Mucosa of descending colon (tissue), 3 donors: ENCODE data around the gene RNFT2. TPM values are rescaled to one million over a fixed set of nuclear protein-coding genes. Genes with fewer than 3 reads are reported as not detected.

Source experiments
- ATAC-seq: fragments of 200-7000 bp; cut with Tn5 transposase; one replicate; pipeline ENCODE4 v1.9.1; 2020; ENCODE audit warnings: mild to moderate bottlenecking, moderate library complexity
- DNase-seq, 3 donors: peaks; one replicate each; pipeline ENCODE4 v3.0.0-alpha.2; 2020
- H3K36me3 ChIP-seq: fragments of 200-600 bp; one replicate; pipeline ENCODE4 v1.8.0; 2021; ENCODE audit warnings: low read depth, mild to moderate bottlenecking
- H3K4me1 ChIP-seq: fragments of 200-600 bp; one replicate; pipeline ENCODE4 v1.8.0; 2021; ENCODE audit warnings: low read depth, mild to moderate bottlenecking
- H3K4me3 ChIP-seq: fragments of 200-600 bp; one replicate; pipeline ENCODE4 v1.8.0; 2021; ENCODE audit warnings: mild to moderate bottlenecking
- H3K9me3 ChIP-seq: fragments of 200-600 bp; one replicate; pipeline ENCODE4 v1.8.0; 2021; ENCODE audit warnings: mild to moderate bottlenecking
- CTCF ChIP-seq: fragments of 200-600 bp; IDR thresholded peaks from one replicate; pipeline ENCODE4 v1.8.0; 2022; ENCODE audit warnings: antibody characterized with exemption, mild to moderate bottlenecking
- intact Hi-C, 2 donors: fragments of 100-400 bp; cut with DNase I in 1 of 2; cut with micrococcal nuclease in 1 of 2; formaldehyde crosslinking; loops; one replicate each; pipeline versions ENCODE4 v1.11.0 to v1.11.1; 2022; cut with DNase I, micrococcal nuclease
- total RNA-seq, 3 donors: library from RNA; stranded (reverse); fragmentation: NEBNext Ultra II Directional in 2 of 3; extraction: Animal tissue kit (Norgen Biotek cat#: 25700) in 2 of 3; gene quantifications; one replicate each; pipeline versions ENCODE4 v1.2.1 to v1.2.4, GENCODE V29; 2021 to 2023
- donor health status: DM: no; HTN: no; CAD: no; lungs with moderate emphysema.
- donor health status: DM: no; HTN: no; CAD: no.
- donor health status: DM: no; HTN: yes; CAD: no.

The RNFT2 gene
- total RNA-seq, 3 donors from 2014 or later, result 2.0 to 3.7 (median 2.1) TPM

DNA sequence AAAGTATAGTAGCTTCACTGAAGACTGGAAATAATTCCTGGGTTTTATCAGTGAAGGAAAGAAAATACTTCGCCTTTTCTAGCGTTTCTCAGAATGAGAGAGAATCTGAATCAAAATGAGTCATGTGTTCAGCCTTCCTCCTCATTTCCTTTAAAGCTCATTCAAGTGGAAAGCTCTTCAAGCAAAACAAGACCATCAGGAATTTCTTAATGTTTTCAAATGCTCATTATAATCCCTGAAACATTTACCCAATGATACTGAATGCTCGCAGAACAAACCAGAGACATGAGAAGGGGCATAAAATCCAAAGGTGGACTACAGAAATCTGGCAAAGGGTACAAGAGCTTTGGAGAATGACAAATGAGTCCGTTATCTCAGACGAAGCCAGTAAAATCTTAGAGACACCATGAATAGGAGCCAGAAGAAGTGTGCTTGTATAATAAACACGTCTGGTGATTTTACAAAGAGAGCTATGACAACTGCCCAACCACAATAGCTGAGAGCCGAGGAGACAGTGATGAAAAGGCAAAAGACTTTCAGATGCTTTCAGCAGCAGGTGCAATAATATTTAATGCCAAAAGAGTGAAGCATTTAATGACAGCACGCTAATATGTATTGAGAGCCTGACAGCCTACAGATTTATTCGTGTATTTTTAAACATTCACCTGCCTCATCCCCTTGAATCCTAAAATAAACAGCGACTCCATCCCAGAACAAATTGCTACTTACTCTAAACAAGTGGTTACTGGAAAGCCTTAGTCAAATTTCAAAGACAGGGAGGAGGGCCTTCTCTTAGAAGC lies 19.3 kb upstream of the RNFT2 start:
- ATAC-seq, result no peak
- H3K4me1 ChIP-seq, result no peaks in the 10 kb centered on the region
- no peak overlapping the region for H3K4me3 ChIP-seq
- no peaks in the 10 kb centered on the region for H3K9me3 ChIP-seq
- TF ChIP-seq CTCF, result no peak
- DNase-seq, result no peak
- intact Hi-C loops, result no loop called here
- peaks cover 3% of the 10 kb centered on the region for H3K36me3 ChIP-seq

DNA sequence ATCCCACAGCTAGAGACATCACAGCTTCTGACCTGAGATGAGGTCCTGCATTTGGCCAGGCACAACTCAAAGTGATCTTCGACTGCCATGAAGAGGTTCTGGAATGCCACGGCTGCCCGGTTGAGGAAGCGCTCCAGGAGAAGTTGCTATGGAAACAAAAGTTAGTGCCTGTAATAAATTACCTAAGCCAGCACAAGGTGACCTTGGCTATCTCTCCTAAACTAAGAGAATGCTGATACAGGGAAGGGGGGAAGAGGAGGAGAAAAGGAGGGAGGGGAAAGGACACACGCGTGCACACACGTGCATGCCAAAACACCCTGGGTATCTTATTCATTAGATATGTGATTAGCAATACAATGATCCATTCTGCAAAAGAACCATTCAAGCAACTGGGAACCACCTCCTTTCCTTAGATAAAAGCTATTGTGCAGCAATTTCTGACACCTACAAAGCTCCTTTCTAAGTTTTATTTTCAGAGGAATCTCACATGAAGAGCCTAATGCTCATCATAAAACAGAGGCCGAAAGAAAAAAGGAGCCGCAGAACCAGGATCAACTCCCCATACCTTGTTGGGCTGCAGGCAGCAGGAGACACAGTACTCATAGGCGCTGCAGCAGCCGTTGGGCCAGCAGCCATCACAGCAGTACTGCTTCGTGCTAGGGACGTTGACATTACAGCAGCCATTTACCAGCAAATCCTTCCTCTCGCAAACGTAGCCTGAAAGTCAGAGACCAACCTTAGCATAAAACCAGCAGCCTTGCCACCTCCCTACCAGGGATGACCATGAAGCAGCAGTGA lies 18.2 kb upstream of the RNFT2 start:
- no peak for ATAC-seq
- peaks cover 3% of the 10 kb centered on the region for H3K36me3 ChIP-seq

DNA sequence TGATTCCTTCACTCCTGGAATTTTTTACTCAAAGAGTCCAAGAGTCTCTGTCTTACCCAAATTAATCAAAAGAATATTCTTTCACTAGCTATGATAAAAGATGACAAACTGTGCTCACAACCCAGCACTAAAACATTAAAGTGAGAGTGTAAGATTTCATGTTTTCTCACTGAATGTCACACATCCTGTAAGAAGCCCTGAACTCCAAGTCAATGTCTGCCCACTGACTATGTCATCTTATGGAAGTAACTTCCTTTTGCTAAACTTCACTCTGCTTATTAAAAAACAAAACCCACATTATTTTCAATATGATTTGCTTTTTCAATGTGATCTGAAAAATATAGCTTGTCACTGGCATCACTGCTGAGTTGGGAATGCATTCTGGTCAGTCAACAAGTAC lies 15.9 kb upstream of the RNFT2 start:
- H3K9me3 ChIP-seq, result no peaks in the 10 kb centered on the region
- no peak overlapping the region for H3K4me3 ChIP-seq
- DNase-seq (no peak), ATAC-seq (no peak)
- H3K4me1 ChIP-seq, result no peaks in the 10 kb centered on the region
- intact Hi-C loops, result no loop called here
- peaks cover 3% of the 10 kb centered on the region for H3K36me3 ChIP-seq
- TF ChIP-seq CTCF, result no peak

More for the DNA sequence above, 18.2 kb upstream of the RNFT2 start:
- intact Hi-C loops, result no loop called here
- Histone ChIP-seq H3K4me1 (no peaks in the 10 kb centered on the region), H3K9me3 (no peaks in the 10 kb centered on the region), H3K4me3 (no peak overlapping the region)
- no peak for DNase-seq
- TF ChIP-seq CTCF, result no peak

GRCh38 chr12:116726694-116727093 lies 11.4 kb upstream of the RNFT2 start:
- intact Hi-C loops, result no loop called here
- TF ChIP-seq CTCF, result no peak
- Histone ChIP-seq H3K36me3 (no peaks in the 10 kb centered on the region), H3K4me1 (no peaks in the 10 kb centered on the region), H3K4me3 (no peak overlapping the region), H3K9me3 (no peaks in the 10 kb centered on the region)
- DNase-seq, result no peak
- no peak for ATAC-seq

- Histone ChIP-seq H3K4me3 (no peak overlapping the region), H3K36me3 (no peaks in the 10 kb centered on the region), H3K4me1 (no peaks in the 10 kb centered on the region), H3K9me3 (no peaks in the 10 kb centered on the region)
- DNase-seq (no peak), ATAC-seq (no peak)
- TF ChIP-seq CTCF, result no peak
- intact Hi-C loops, result no loop called here
These were observed 10.9 kb upstream of the RNFT2 start for GRCh38 chr12:116727261-116727660.
